Putamen (tissue), 1 donor: Measurements from ENCODE around the gene NMNAT2.

Experiments used
- DNase-seq: peaks from one replicate; pipeline ENCODE4 v3.0.0-alpha.2; 2016; ENCODE audit warnings: low spot score

The NMNAT2 gene

GRCh38 chr1:183365676-183366075, 52.5 kb downstream of the NMNAT2 start:
- DNase-seq: no peak

- DNase-seq: no peak
Measured at GRCh38 chr1:183365093-183365492, 53.1 kb downstream of the NMNAT2 start.

- no peak for DNase-seq
Measured at GRCh38 chr1:183363972-183364371, 54.2 kb downstream of the NMNAT2 start.

- no peak for DNase-seq
Measured at GRCh38 chr1:183361081-183361480, 57.1 kb downstream of the NMNAT2 start.

- no peak for DNase-seq
Measured at GRCh38 chr1:183360473-183360872, 57.7 kb downstream of the NMNAT2 start.

- DNase-seq: no peak
Measured at GRCh38 chr1:183356534-183357182, 61.5 kb downstream of the NMNAT2 start.

- DNase-seq: no peak
Measured at GRCh38 chr1:183355797-183356196, 62.4 kb downstream of the NMNAT2 start.

GRCh38 chr1:183355181-183355580, 63.0 kb downstream of the NMNAT2 start:
- no peak for DNase-seq

- DNase-seq: no peak
Measured at GRCh38 chr1:183353597-183353996, 64.6 kb downstream of the NMNAT2 start.

GRCh38 chr1:183349201-183349711, 68.9 kb downstream of the NMNAT2 start:
- DNase-seq: peak; percentile 69

- no peak for DNase-seq
Measured at GRCh38 chr1:183346276-183346732, 71.9 kb downstream of the NMNAT2 start.

GRCh38 chr1:183339556-183340167, 78.5 kb downstream of the NMNAT2 start:
- no peak for DNase-seq

- DNase-seq: peak; percentile 78
Measured at GRCh38 chr1:183331091-183331742, 87.0 kb downstream of the NMNAT2 start.

- no peak for DNase-seq
Measured at GRCh38 chr1:183330335-183330734, 87.8 kb downstream of the NMNAT2 start.

- DNase-seq: no peak
Measured at GRCh38 chr1:183328371-183328770, 89.8 kb downstream of the NMNAT2 start.

- no peak for DNase-seq
Measured at GRCh38 chr1:183327434-183328290, 90.5 kb downstream of the NMNAT2 start.

- no peak for DNase-seq
Measured at GRCh38 chr1:183323849-183324683, 94.1 kb downstream of the NMNAT2 start.

- no peak for DNase-seq
Measured at GRCh38 chr1:183319606-183320005, 98.6 kb downstream of the NMNAT2 start.

- no peak for DNase-seq
Measured at GRCh38 chr1:183319051-183319450, 99.1 kb downstream of the NMNAT2 start.

- no peak for DNase-seq
Measured at GRCh38 chr1:183318433-183318832, 99.7 kb downstream of the NMNAT2 start.
